ENCODE results near the gene ZNF532. TPM values are rescaled to one million over a fixed set of nuclear protein-coding genes. Genes with fewer than 3 reads are reported as not detected.

The ZNF532 gene
- total RNA-seq, 1 donor from 2014 or later = 77.1 TPM

GRCh38 chr18:59006461-59007067 is 141.9 kb downstream of the ZNF532 start:
- H3K4me3 ChIP-seq = no peak overlapping the region
- H3K9me3 ChIP-seq = no peaks in the 10 kb centered on the region
- H3K27me3 ChIP-seq = no peaks in the 10 kb centered on the region
- H3K27ac ChIP-seq = no peak overlapping the region
- intact Hi-C loops (cut with DNase I) = no loop called here
- TF ChIP-seq CTCF (IDR thresholded peaks at IDR 0.05) (no peak), POLR2A (IDR thresholded peaks at IDR 0.05) (no peak), POLR2AphosphoS5 (IDR thresholded peaks at IDR 0.05; ENCODE audit: insufficient read depth in 1 of 2, low read depth in 1 of 2) (no peak)
- no peaks in the 10 kb centered on the region for H3K36me3 ChIP-seq
- no peak for DNase-seq (ENCODE audit: extremely low spot score in 2 of 2)
- H3K4me1 ChIP-seq = peaks cover 11% of the 10 kb centered on the region

GRCh38 chr18:59008302-59008974 is 143.8 kb downstream of the ZNF532 start:
- H3K4me3 ChIP-seq = no peak overlapping the region
- no peaks in the 10 kb centered on the region for H3K36me3 ChIP-seq
- H3K4me1 ChIP-seq = peaks cover 18% of the 10 kb centered on the region
- DNase-seq (ENCODE audit: extremely low spot score in 2 of 2) = no peak
- no peak for TF ChIP-seq CTCF (IDR thresholded peaks at IDR 0.05)
- no peak for TF ChIP-seq POLR2A (IDR thresholded peaks at IDR 0.05)
- no peak for TF ChIP-seq POLR2AphosphoS5 (IDR thresholded peaks at IDR 0.05; ENCODE audit: insufficient read depth in 1 of 2, low read depth in 1 of 2)
- intact Hi-C loops (cut with DNase I) = no loop called here
- no peaks in the 10 kb centered on the region for H3K9me3 ChIP-seq
- no peak overlapping the region for H3K27ac ChIP-seq
- no peaks in the 10 kb centered on the region for H3K27me3 ChIP-seq

- Histone ChIP-seq H3K4me3 (no peak overlapping the region), H3K4me1 (peaks cover 16% of the 10 kb centered on the region), H3K9me3 (no peaks in the 10 kb centered on the region), H3K36me3 (no peaks in the 10 kb centered on the region), H3K27ac (no peak overlapping the region), H3K27me3 (no peaks in the 10 kb centered on the region)
- DNase-seq (ENCODE audit: extremely low spot score in 2 of 2) = no peak
- TF ChIP-seq POLR2A (IDR thresholded peaks at IDR 0.05) (no peak), POLR2AphosphoS5 (IDR thresholded peaks at IDR 0.05; ENCODE audit: insufficient read depth in 1 of 2, low read depth in 1 of 2) (no peak), CTCF (IDR thresholded peaks at IDR 0.05) (no peak)
- intact Hi-C loops (cut with DNase I) = no loop called here
These were observed 145.2 kb downstream of the ZNF532 start for GRCh38 chr18:59009846-59010245.

- H3K4me1 ChIP-seq = peaks cover 7% of the 10 kb centered on the region
- H3K27me3 ChIP-seq = no peaks in the 10 kb centered on the region
- DNase-seq (ENCODE audit: extremely low spot score in 2 of 2) = no peak
- intact Hi-C loops (cut with DNase I) = no loop called here
- H3K4me3 ChIP-seq = no peak overlapping the region
- no peak overlapping the region for H3K27ac ChIP-seq
- TF ChIP-seq POLR2A (IDR thresholded peaks at IDR 0.05) = no peak
- TF ChIP-seq CTCF (IDR thresholded peaks at IDR 0.05) = no peak
- no peak for TF ChIP-seq POLR2AphosphoS5 (IDR thresholded peaks at IDR 0.05; ENCODE audit: insufficient read depth in 1 of 2, low read depth in 1 of 2)
- H3K9me3 ChIP-seq = no peaks in the 10 kb centered on the region
- H3K36me3 ChIP-seq = no peaks in the 10 kb centered on the region
These were observed 146.6 kb downstream of the ZNF532 start for GRCh38 chr18:59011289-59011688.

GRCh38 chr18:59011786-59012185 is 147.1 kb downstream of the ZNF532 start:
- Histone ChIP-seq H3K36me3 (no peaks in the 10 kb centered on the region), H3K4me1 (peaks cover 7% of the 10 kb centered on the region), H3K27me3 (no peaks in the 10 kb centered on the region), H3K9me3 (no peaks in the 10 kb centered on the region), H3K27ac (no peak overlapping the region), H3K4me3 (no peak overlapping the region)
- TF ChIP-seq CTCF (IDR thresholded peaks at IDR 0.05) (no peak), POLR2A (IDR thresholded peaks at IDR 0.05) (no peak), POLR2AphosphoS5 (IDR thresholded peaks at IDR 0.05; ENCODE audit: insufficient read depth in 1 of 2, low read depth in 1 of 2) (no peak)
- intact Hi-C loops (cut with DNase I) = no loop called here
- no peak for DNase-seq (ENCODE audit: extremely low spot score in 2 of 2)
